GM12891 (cell line): ENCODE results near the gene FAM117B.

Experiments
- PAX5 ChIP-seq: IDR thresholded peaks from 2 replicates; pipeline ENCODE4 v1.6.1; 2011; ENCODE audit warnings: low read length, moderate library complexity, mild to moderate bottlenecking; ENCODE audit not compliant: insufficient read depth, severe bottlenecking
- POLR2A ChIP-seq: IDR thresholded peaks from 2 replicates; pipeline ENCODE4 v1.6.1; 2011; ENCODE audit warnings: low read depth, low read length, control low read depth
- POLR2AphosphoS5 ChIP-seq: IDR thresholded peaks from 2 replicates; pipeline ENCODE4 v1.6.1; 2011; ENCODE audit warnings: low read depth, low read length, control low read depth

GRCh38 chr2:202817771-202818170, 183.0 kb downstream of the FAM117B start:
- TF ChIP-seq POLR2AphosphoS5, result no peak
- TF ChIP-seq POLR2A, result no peak
- TF ChIP-seq PAX5, result no peak
